Mucosa of descending colon (tissue), 3 donors: ENCODE measurements around the gene PRR29. TPM values are rescaled to one million over a fixed set of nuclear protein-coding genes. Genes with fewer than 3 reads are reported as not detected.

Source experiments
- ATAC-seq: fragments of 200-7000 bp; cut with Tn5 transposase; one replicate; pipeline ENCODE4 v1.9.1; 2020; ENCODE audit warnings: mild to moderate bottlenecking, moderate library complexity
- DNase-seq, 3 donors: peaks; one replicate each; pipeline ENCODE4 v3.0.0-alpha.2; 2020
- H3K36me3 ChIP-seq: fragments of 200-600 bp; one replicate; pipeline ENCODE4 v1.8.0; 2021; ENCODE audit warnings: low read depth, mild to moderate bottlenecking
- H3K4me1 ChIP-seq: fragments of 200-600 bp; one replicate; pipeline ENCODE4 v1.8.0; 2021; ENCODE audit warnings: low read depth, mild to moderate bottlenecking
- H3K4me3 ChIP-seq: fragments of 200-600 bp; one replicate; pipeline ENCODE4 v1.8.0; 2021; ENCODE audit warnings: mild to moderate bottlenecking
- H3K9me3 ChIP-seq: fragments of 200-600 bp; one replicate; pipeline ENCODE4 v1.8.0; 2021; ENCODE audit warnings: mild to moderate bottlenecking
- CTCF ChIP-seq: fragments of 200-600 bp; IDR thresholded peaks from one replicate; pipeline ENCODE4 v1.8.0; 2022; ENCODE audit warnings: antibody characterized with exemption, mild to moderate bottlenecking
- intact Hi-C, 2 donors: fragments of 100-400 bp; cut with DNase I in 1 of 2; cut with micrococcal nuclease in 1 of 2; formaldehyde crosslinking; loops; one replicate each; pipeline versions ENCODE4 v1.11.0 to v1.11.1; 2022; cut with DNase I, micrococcal nuclease
- total RNA-seq, 3 donors: library from RNA; stranded (reverse); fragmentation: NEBNext Ultra II Directional in 2 of 3; extraction: Animal tissue kit (Norgen Biotek cat#: 25700) in 2 of 3; gene quantifications; one replicate each; pipeline versions ENCODE4 v1.2.1 to v1.2.4, GENCODE V29; 2021 to 2023
- donor health status: DM: no; HTN: no; CAD: no; lungs with moderate emphysema.
- donor health status: DM: no; HTN: no; CAD: no.
- donor health status: DM: no; HTN: yes; CAD: no.

PRR29 gene
- total RNA-seq, 3 donors from 2014 or later = not detected

DNA sequence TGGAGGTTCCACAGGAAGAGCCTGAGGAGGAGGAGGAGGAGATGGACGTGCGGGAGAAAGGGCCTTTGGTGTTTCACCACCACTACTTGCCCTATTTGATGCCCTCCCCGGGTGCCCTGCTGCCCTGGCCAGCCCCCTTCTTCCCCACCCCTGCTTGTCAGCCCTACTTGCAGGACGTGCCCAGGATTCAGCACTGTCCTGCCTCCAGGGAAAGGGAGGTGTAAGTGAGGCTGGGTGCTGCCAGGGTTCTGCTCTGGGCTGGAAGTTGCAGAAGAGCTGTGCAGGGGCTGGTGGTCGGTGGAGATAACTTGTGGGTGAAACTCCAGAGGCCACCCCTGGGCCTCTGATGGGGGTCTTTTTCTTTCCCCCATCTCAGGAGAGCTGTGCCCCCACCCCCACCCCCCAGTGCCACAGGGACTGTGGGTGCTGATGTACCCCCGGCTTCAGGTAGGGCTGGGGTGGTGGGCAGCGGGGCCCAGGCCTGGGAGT, 3.0 kb downstream of the PRR29 start:
- ATAC-seq = no peak

GRCh38 chr17:64001763-64002529, 3.8 kb downstream of the PRR29 start:
- no peak for ATAC-seq
- DNase-seq = no peak
- Histone ChIP-seq H3K4me3 (no peak overlapping the region), H3K4me1 (peaks cover 20% of the 10 kb centered on the region), H3K9me3 (no peaks in the 10 kb centered on the region), H3K36me3 (no peaks in the 10 kb centered on the region)
- intact Hi-C loops = no loop called here
- no peak for TF ChIP-seq CTCF

More for the DNA sequence above, 3.0 kb downstream of the PRR29 start:
- Histone ChIP-seq H3K36me3 (no peaks in the 10 kb centered on the region), H3K4me1 (peaks cover 20% of the 10 kb centered on the region), H3K9me3 (no peaks in the 10 kb centered on the region), H3K4me3 (no peak overlapping the region)
- no peak for TF ChIP-seq CTCF
- intact Hi-C loops = no loop called here
- no peak for DNase-seq

GRCh38 chr17:64002658-64003525, 4.7 kb downstream of the PRR29 start:
- peaks cover 19% of the 10 kb centered on the region for H3K4me1 ChIP-seq

GRCh38 chr17:64003526-64004121, 5.5 kb downstream of the PRR29 start:
- DNase-seq = no peak
- no peak for TF ChIP-seq CTCF
- Histone ChIP-seq H3K4me3 (no peak overlapping the region), H3K9me3 (no peaks in the 10 kb centered on the region), H3K4me1 (peaks cover 13% of the 10 kb centered on the region), H3K36me3 (no peaks in the 10 kb centered on the region)
- no peak for ATAC-seq
- intact Hi-C loops = no loop called here

More at GRCh38 chr17:64002658-64003525, 4.7 kb downstream of the PRR29 start:
- TF ChIP-seq CTCF = no peak
- H3K36me3 ChIP-seq = no peaks in the 10 kb centered on the region
- no peak for DNase-seq
- no peaks in the 10 kb centered on the region for H3K9me3 ChIP-seq
- H3K4me3 ChIP-seq = no peak overlapping the region
- no peak for ATAC-seq
- intact Hi-C loops = no loop called here

DNA sequence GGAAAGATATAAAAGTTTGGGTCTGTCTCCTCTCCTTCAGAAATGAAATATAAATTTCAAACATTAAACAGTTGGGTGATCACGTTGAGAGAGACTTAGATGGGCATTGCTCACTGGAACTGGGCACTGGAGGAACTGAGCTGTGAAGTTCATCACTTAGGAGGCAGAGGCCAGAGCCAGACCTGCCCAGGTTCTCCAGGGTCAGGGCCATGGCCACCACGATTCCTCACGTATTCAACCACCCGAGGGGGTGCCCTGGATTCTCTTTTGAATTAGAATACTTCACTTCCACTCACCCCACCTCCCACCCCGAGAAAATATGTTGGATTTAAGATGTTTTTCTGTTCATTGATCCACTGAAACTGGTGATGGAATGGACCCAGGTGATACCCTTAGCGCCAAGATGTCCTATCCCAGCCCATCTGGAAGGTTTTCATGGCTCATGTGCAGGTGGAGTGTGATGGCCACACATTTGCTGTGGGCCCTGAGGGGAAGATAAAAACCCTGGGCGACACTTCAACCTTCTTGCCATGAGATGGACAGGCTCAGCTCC, 6.1 kb downstream of the PRR29 start:
- no peak for TF ChIP-seq CTCF
- Histone ChIP-seq H3K4me1 (peaks cover 9% of the 10 kb centered on the region), H3K4me3 (no peak overlapping the region), H3K36me3 (no peaks in the 10 kb centered on the region), H3K9me3 (no peaks in the 10 kb centered on the region)
- intact Hi-C loops = no loop called here
- ATAC-seq = no peak
- DNase-seq = no peak
